GM11168 (cell line): Measurements from ENCODE around the gene DARS1.
"Not testable (repeated sequence)": the region's sequence is repeated elsewhere in the genome, so short reads cannot be mapped to it uniquely, and the experiment has no call there.

Experiments used
- in situ Hi-C: fragments of 300-500 bp; cut with MboI; formaldehyde crosslinking; loops from one replicate; pipeline ENCODE4 v1.12.0; 2022; ENCODE audit warnings: low sequenced_read_pairs; ENCODE audit not compliant: unreplicated experiment

Gene DARS1

GRCh38 chr2:135894930-135895329 is 90.5 kb downstream of the DARS1 start:
- in situ Hi-C loops: no loop called here

- in situ Hi-C loops: no loop called here
Measured at GRCh38 chr2:135893374-135893794, 92.0 kb downstream of the DARS1 start.

- in situ Hi-C loops: no loop called here
Measured at GRCh38 chr2:135890835-135891234, 94.6 kb downstream of the DARS1 start.

DNA sequence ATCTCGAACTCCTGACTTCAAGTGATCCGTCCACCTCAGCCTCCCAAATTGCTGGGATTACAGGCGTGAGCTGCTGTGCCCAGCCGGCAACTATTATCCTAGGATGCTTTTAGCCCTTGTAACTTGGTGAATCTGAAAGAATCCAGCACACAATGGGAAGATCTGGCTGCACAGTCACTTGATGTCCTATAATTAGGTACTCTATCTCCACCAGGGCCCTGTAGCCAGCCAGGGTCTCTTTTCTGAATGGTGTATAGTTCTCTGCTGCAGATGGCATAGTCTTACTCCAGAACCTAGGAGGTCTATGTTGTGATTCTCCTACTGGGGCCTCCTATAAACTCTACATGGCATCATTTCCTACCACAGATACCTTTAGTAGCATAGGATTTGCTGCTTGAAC is 95.3 kb downstream of the DARS1 start:
- in situ Hi-C loops: no loop called here

- in situ Hi-C loops: not testable (repeated sequence)
Measured at GRCh38 chr2:135888587-135888986, 96.8 kb downstream of the DARS1 start.

DNA sequence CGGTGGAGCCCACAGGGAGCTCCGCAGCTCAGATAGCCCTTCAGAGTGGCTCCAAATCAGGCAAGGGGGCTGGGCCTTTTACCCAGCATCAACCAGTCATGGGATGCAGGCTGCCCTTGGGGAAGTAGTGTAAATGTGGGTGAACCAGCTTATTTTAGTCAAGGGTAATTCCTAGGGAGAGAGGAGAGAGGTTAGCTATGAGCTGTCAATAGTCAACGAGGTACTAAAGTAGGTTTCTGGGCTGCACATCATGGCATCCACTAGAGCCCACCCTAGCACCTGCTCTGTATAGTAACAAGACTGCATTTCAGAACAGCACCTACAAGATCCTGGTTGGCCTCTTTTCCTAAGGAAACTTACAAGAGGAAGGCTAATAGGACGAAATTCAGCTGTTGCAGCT is 99.7 kb downstream of the DARS1 start:
- in situ Hi-C loops: no loop called here

GRCh38 chr2:135882415-135882814 is 103.0 kb downstream of the DARS1 start:
- in situ Hi-C loops: no loop called here

- in situ Hi-C loops: not testable (repeated sequence)
Measured at GRCh38 chr2:135876770-135877169, 108.7 kb downstream of the DARS1 start.

- in situ Hi-C loops: no loop called here
Measured at GRCh38 chr2:135876066-135876711, 109.2 kb downstream of the DARS1 start, which contains the start of gene MCM6. MCM6 (minus strand) TSS chr2:135876443; CDS start chr2:135876365, 78 bp downstream.

DNA sequence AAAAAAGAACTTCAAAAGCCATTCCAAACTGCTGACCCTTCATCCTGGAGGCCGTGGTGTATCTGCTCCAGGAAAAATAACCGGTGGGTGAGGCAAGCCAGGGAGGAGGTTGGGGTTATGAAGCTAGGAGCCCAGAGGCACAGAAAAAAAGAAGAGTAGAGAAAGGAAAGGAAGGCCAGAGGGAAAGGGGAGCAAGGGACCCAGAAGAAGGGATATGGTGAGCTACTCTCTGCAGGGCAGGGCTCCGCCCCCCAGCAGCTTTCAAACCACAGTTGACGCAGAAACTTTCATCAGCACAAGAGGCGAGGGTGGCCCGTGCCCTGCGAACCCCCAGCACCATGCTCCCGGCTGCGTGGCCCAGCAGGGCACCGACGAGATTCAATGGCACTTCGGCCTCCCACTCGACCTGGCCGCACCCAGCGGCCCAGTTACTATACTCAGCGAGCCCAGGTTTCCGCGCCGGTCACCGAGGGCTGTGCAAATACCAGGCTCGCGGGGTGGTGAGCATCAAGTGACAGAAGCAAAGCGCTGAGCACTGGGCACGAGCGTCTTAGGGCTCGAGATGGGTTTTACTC is 109.8 kb downstream of the DARS1 start:
- in situ Hi-C loops: no loop called here

DNA sequence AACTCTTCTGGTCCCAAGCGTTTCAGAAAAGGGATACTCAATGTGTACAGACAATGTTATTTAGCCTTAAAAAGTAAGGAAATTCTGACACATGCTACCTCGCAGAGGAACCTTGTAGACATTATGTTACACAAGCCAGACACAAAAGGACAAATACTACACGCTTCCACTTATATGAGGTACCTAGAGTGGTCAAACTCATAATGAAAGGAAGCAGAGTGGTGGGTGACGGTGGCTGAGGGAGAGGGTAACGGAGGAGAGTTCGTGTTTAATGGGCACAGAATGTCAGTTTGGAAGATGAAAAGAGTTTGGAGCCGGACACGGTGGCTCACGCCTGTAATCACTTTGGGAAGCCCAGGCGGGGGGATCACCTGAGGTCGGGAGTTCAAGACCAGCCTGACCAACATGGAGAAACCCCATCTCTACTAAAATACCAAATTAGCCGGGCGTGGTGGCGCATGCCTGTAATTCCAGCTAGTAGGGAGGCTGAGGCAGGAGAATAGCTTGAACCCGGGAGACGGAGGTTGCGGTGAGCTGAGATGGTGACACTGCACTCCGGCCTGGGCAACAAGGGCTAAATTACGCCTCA is 110.6 kb downstream of the DARS1 start:
- in situ Hi-C loops: no loop called here

- in situ Hi-C loops: no loop called here
Measured at GRCh38 chr2:135870571-135870970, 114.9 kb downstream of the DARS1 start.

- in situ Hi-C loops: no loop called here
Measured at GRCh38 chr2:135863233-135863632, 122.2 kb downstream of the DARS1 start.

- in situ Hi-C loops: no loop called here
Measured at GRCh38 chr2:135862718-135863117, 122.7 kb downstream of the DARS1 start.
